ENCODE measurements around the gene MMD.

- TF ChIP-seq CTCF (IDR thresholded peaks at IDR 0.05), result no peak
- TF ChIP-seq EP300 (IDR thresholded peaks at IDR 0.05), result no peak
- no peak for TF ChIP-seq POLR2A (IDR thresholded peaks at IDR 0.05)
- no peak for TF ChIP-seq POLR2AphosphoS5 (IDR thresholded peaks at IDR 0.05)
Measured at GRCh38 chr17:55413825-55414489, 7.7 kb downstream of the MMD start.
